DMS153 treated with DMSO at 0.1 percent for 48 hours (cell line): Measurements from ENCODE around the gene PTGR2.
A peak's percentile ranks its signal among the peaks of the same experiment; 100 is the strongest.
"Not testable (repeated sequence)": the region's sequence is repeated elsewhere in the genome, so short reads cannot be mapped to it uniquely, and the experiment has no call there.

Source experiments
- DNase-seq: peaks from one replicate; lab custom pipeline; 2025; ENCODE audit not compliant: unreplicated experiment; lab: John Stamatoyannopoulos, UW

Gene PTGR2

GRCh38 chr14:73851567-73852382 is at the start of gene PTGR2:
PTGR2 (plus strand) TSS chr14:73851831; CDS start chr14:73858863, 7,032 bp downstream.
- DNase-seq: peak; percentile 87

DNA sequence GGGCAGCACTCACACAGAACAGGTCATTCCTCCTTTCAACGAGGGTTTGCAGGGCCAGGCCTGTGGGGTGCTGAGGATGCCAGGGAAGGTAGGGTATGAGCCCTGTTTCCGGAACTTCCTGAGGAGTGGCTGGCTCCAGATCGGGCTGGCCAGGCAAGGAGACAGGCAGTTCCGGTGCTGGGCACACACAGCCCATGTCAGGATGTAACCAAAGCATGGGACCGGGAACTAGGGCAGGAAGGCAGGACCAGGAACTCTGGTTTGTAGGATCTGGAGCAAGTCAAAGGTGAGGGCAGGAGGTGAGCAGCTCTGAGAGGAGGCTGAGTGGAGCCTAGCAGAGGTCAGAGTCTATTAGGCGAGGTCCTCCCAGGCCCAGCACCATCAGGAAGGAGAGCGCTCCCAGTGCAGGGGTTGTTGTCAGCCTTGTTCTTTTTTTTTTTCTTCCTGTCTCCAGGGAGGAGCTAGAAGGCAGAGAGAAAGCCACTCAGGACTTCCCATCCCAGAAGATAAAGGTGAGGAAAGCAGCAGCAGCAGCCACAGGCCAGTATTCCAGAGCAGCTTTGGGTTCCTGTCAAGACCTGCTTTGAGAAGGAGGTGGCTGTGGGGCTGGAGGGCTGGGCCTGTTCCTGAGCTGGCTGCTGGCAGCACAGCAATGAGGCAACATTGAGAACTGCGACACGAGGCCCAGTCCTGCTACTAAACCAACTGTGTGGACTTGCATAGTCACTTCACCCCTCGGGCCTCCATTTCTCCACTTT is 49.0 kb upstream of the PTGR2 start:
- DNase-seq: no peak

DNA sequence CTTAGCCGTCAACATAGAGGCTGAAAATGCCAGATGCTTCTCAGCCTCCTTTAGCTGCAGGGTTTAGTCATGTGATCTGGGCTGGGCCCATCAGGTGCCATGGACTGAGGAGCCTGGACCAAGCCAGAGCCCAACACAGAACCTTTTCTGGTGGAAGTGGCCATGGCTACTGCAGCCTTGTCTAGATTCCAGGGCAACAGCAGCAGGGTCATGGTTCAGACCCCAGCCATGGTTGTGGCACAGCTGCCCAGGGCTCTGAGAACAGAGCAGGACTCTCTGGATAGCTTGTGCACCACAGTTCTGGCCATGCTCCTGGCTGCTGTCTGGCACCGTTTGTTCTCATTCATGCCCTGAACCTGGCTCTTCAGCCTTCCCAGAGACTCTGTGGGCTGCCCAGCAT is 47.0 kb upstream of the PTGR2 start:
- DNase-seq: no peak

DNA sequence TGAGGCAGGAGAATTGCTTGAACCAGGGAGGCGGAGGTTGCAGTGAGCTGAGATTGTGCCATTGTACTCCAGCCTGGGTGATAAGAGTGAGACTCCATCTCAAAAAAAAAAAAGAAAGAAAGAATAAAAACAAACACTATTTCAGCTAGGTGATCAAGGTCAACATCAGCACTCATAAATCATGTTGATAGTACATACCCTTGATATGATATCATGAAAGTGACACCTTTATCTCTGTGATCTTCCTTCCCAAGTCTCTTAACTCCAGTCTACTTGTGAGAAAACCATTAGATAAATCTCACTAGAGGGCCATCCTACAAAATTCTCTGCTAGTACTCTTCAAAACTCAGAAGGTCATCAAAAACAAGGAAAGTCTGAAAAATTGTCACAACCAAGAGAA is 44.2 kb upstream of the PTGR2 start:
- DNase-seq: no peak

- no peak for DNase-seq
Measured at GRCh38 chr14:73809391-73809790, 42.2 kb upstream of the PTGR2 start.

- no peak for DNase-seq
Measured at GRCh38 chr14:73810478-73811163, 41.0 kb upstream of the PTGR2 start.

- no peak for DNase-seq
Measured at GRCh38 chr14:73811164-73811503, 40.5 kb upstream of the PTGR2 start.

DNA sequence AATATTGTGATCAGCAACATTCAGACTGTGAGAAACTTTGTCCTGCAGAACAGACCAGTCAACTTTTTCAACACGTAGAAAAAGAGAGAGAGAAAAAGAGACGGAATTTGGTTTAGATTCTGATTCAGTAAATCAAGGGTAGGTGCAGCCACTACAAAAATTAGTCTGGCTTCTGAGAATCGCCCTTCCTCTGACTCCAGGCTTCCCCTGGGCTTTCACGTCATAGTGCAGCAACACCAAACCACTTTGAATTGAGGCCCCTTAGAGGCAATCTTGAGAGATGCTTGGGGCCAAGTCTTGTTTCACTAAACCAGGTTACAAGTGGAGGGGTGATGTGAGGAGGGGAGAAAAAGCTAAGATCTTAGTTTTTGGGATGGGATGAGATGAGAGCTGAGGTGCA is 37.5 kb upstream of the PTGR2 start:
- no peak for DNase-seq

- DNase-seq: no peak
Measured at GRCh38 chr14:73815849-73816248, 35.8 kb upstream of the PTGR2 start.

GRCh38 chr14:73816393-73816816 is 35.2 kb upstream of the PTGR2 start:
- no peak for DNase-seq

- DNase-seq: no peak
Measured at GRCh38 chr14:73817020-73817655, 34.5 kb upstream of the PTGR2 start.

DNA sequence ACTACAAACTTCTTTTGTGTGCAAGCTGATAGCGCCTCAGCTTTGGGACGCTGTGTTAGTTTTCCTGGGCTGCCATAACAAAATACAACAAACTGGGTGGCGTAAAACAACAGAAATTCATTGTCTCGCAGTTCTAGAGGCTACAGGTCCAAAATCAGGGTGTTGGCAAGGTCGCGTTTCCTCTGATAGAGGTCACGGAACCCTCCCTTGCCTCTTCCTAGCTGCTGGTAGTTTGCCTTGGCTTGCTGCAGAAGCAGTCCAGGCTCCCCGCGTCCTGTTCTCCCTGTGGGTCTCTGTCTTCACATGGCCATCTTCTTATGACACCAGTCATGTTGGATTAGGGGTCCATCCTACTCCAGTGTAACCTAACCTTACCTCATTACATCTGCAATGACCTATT is 32.8 kb upstream of the PTGR2 start:
- DNase-seq: no peak

- no peak for DNase-seq
Measured at GRCh38 chr14:73820631-73821030, 31.0 kb upstream of the PTGR2 start.

DNA sequence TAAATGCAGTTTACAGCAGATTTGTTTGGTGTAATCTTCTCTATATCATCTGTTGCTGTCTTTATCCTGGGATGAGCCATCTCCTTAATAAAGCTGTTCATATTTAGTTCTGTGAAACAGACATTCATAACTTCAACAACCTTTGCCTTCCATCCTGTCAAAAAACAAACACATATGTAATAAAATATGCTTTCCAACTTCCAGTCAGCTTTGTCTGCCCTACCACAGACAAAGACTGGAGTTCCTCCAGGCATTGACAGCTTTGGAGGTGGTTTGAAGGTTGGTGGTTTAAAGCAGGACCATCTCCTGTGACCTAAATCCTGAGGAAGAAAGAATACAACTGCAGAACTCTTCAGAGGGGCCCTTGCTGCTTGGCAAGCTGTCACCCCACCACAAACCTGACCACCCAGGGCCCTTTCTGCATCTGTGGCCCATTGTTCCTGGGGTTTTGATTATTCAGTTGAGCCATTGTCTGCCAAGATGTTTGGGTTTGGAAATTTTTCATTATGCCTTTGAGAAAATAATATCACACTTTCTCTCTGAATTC is 28.2 kb upstream of the PTGR2 start:
- no peak for DNase-seq

DNA sequence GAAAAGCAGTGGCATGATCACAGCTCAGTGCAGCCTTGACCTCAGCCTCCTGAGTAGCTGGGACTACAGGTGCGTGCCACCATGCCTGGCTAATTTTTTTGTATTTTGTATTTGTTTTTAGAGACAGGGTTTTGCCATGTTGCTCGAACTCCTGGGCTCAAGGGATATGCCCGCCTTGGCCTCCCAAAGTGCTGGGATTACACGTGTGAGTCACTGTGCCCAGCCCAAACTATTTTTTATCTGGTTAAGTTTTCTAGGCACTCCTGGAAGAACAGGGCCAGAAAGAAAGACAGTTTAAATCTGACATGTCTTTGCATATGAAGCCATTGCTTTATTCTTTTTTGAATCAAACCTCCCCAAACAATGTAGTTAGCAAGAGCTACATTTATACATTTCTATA is 27.5 kb upstream of the PTGR2 start:
- DNase-seq: no peak

- no peak for DNase-seq
Measured at GRCh38 chr14:73824536-73824935, 27.1 kb upstream of the PTGR2 start.

GRCh38 chr14:73825551-73826188 is 26.0 kb upstream of the PTGR2 start:
- peak; percentile 71 for DNase-seq

GRCh38 chr14:73827190-73827589 is 24.4 kb upstream of the PTGR2 start:
- not testable (repeated sequence) for DNase-seq

GRCh38 chr14:73829071-73829470 is 22.6 kb upstream of the PTGR2 start:
- DNase-seq: no peak
